Choroid plexus epithelial cell (primary cell): ENCODE results near the gene OFD1.
A peak's percentile ranks its signal among the peaks of the same experiment; 100 is the strongest.

Source experiments
- DNase-seq: peaks from one replicate; pipeline ENCODE4 v3.0.0-alpha.2; 2010; ENCODE audit warnings: low read depth
- H3K4me3 ChIP-seq: 2 replicates; pipeline ENCODE4 v1.5.1; 2011; ENCODE audit warnings: low read depth, mild to moderate bottlenecking, control low read depth, low read length, moderate library complexity
- CTCF ChIP-seq: conservative IDR thresholded peaks from 2 replicates; pipeline ENCODE4 v1.5.1; 2011; ENCODE audit warnings: low read depth, mild to moderate bottlenecking, control low read depth, inconsistent platforms, low read length, moderate library complexity

The OFD1 gene

GRCh38 chrX:13703589-13703988 is 31.0 kb upstream of the OFD1 start:
- H3K4me3 ChIP-seq = no peak overlapping the region
- no peak for DNase-seq
- TF ChIP-seq CTCF = no peak

DNA sequence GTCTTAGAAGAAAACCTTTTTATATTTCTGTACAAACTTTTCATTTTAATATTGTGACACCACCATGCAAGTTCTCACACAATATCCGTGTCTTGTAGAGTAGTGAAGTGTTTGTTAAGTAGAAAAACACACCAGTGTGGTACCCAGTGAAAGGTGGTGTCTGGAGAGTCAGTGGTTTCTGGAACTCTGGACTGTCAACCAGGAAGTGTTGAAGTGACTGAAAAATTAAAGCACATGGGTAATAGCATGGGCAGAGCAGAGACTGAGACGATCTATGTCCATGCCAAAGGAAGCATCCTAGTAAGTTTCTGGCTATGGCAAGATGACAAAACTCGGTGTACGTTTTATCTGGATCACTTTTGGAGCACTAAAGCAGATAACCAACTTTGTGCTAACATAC is 23.4 kb upstream of the OFD1 start:
- TF ChIP-seq CTCF = no peak

GRCh38 chrX:13716455-13716854 is 18.1 kb upstream of the OFD1 start:
- no peak overlapping the region for H3K4me3 ChIP-seq
- DNase-seq = no peak
- no peak for TF ChIP-seq CTCF

More for the DNA sequence above, 23.4 kb upstream of the OFD1 start:
- no peak overlapping the region for H3K4me3 ChIP-seq
- DNase-seq = no peak

DNA sequence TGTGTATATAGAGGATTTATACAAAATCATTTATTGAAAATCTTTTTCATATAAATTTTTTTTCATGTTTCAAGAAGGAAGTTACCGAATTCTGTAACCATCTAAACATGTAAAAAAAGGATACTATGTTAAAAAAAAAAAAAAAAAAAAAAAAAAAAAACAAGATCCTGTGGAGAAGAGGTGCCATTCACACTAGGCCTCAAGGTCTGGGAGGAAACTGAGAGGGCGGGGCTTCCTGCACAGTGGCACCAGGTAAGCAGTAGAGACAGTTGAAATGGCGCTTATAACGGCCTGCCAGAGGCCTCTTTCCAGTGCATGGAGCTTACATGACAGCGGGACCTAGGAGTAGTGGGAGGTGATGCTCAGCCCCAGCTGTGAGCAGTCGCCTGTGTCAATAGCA is 17.6 kb upstream of the OFD1 start:
- no peak for DNase-seq
- no peak overlapping the region for H3K4me3 ChIP-seq
- TF ChIP-seq CTCF = no peak

- DNase-seq = peak; percentile 23
- no peak overlapping the region for H3K4me3 ChIP-seq
- TF ChIP-seq CTCF = no peak
Measured at GRCh38 chrX:13717700-13718472, 16.7 kb upstream of the OFD1 start.

- H3K4me3 ChIP-seq = no peak overlapping the region
- TF ChIP-seq CTCF = no peak
- peak; percentile 22 for DNase-seq
Measured at GRCh38 chrX:13719192-13719856, 15.2 kb upstream of the OFD1 start.

DNA sequence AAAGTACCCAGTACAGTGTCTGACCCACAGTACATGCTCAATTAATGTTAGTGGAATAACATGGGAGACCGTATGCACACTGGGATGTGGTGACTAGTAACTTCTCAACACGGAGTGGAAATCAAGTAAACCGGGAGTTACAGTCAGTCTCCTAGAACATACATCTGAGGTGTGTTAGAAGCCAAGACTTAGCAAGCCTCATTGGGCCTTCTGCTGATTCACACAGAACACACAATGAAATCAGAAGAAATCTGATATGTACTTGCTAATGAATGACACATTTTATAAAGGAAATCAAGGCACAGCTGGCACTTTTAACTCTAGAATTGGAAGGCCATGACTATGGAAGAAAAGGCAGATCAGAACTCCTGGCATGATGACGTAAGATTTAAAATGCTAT is 13.2 kb upstream of the OFD1 start:
- no peak for DNase-seq
- H3K4me3 ChIP-seq = no peak overlapping the region
- TF ChIP-seq CTCF = no peak
